CD4-positive, alpha-beta T cell treated with Interleukin-15 for 4 hours (primary cell): ENCODE results near the gene C1R.
A peak's percentile ranks its signal among the peaks of the same experiment; 100 is the strongest.
"Not testable (repeated sequence)": the region's sequence is repeated elsewhere in the genome, so short reads cannot be mapped to it uniquely, and the experiment has no call there.

ENCODE experiments used
- DNase-seq: peaks from one replicate; pipeline ENCODE4 v3.0.0-alpha.2; 2020; ENCODE audit warnings: low spot score

C1R gene

DNA sequence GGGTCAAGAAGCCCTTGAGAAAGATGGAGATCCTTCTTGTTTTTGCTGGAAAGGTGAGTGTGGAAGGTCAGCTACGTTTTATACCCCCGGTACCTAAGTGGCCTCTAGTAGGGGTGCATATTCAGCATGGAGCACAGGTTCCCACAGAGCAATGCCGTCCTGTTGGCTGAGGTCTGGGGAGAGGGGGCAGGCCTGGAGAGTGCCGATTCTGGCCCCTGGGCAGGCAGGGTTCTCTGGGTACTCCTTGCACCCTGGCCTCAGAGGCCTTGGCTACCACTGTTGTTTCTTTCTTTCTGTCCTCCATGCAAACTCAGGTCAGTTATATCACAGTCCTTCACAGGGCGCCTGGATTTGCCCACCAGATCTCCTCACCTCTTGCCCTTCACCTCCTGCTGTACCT is 27.9 kb upstream of the C1R start:
- no peak for DNase-seq

DNA sequence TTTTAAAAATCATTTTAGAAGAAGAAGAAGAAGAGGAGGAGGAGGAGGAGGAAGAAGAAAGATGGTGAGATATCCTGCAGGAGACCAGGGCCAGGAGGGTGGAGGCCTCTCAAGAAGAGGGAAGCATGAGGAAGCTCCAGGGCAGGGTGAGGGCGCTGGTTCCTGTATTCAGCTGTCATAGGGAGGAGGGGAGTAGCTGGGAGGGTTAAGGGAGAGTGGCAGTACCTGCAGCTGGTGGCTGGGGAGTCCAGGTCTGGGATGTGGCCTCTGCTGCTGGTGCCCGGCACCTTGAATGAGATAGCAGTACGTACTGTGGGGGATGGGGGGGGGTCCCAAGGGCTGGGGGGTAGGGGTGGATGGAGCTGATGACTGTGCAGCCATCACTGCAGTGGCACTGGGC is 26.6 kb upstream of the C1R start:
- no peak for DNase-seq

DNA sequence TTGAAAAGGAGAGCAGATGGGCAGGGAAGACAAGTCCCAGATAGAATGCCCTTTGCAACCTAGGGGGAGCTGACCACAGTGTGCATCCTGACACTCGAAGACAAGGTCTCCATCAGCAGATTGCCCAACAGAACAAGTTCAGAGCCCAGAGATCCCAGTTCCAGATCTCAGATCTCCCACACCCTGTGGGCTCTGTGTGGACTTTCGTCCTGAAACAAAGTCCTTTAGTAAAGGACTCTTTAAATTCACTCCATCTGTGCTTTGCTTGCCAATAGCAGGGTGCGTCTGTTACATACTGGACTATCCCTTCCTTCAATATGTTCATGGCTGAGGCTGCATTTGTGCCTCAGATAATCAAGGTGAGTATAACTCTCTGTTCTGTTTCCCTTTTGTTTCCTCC is 25.4 kb upstream of the C1R start:
- DNase-seq, result no peak

DNA sequence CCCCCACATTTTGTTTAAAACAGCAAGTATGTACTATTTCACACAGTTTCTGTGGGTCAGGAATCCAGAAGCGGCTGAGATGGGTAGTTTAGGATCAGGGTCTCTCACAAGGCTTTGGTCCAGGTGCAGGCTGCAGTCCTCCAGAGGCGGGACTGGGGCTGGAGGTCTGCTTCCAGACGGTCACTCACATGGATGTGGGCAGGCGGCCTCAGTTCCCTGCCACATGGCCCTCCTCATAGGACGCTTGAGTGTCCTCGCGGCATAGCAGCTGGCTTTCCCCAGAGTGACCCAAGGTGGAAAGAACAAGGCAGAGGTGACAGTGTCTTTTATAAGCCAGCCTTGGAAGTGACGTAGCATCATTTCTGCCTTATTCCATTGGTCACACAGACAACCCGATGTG is 24.7 kb upstream of the C1R start:
- DNase-seq, result no peak

DNA sequence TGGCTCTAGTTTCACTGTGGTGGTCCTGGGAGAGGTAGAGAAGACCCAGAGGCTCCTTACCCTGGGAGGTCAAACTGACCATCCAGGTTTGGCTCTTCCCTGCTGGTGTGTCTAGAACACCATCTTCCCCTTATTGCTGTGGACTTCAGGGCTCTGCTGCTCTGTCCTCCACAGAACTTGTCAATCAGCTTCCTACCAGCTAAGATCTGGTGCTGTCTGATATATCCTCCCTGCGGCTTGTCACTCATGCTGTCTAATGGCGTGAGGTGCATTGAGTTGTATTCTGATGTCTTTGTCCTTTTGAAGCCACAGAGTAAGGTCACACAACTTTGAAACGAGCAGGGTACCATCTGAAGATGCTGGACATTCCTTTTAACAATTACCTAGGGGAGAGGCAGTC is 24.0 kb upstream of the C1R start:
- DNase-seq, result no peak

DNA sequence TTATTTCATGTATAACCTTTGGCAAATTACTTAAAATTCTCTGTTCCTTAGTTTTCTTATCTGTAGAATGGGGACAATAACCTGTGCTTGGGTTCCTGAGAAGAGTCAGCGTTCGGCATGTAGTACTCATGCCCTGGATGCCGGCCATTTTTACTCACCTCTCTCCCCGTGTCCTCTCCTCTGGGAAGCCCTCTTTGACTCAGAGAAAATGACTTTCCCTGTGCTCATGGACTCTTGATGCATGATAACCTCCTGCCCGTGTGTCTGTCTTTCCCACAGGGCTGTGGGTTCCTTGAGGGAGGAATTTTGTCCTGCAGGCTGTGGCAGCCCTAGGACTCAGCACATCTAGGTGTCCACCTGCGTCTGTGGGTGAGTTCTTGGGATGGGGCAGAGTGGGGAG is 22.6 kb upstream of the C1R start:
- no peak for DNase-seq

DNA sequence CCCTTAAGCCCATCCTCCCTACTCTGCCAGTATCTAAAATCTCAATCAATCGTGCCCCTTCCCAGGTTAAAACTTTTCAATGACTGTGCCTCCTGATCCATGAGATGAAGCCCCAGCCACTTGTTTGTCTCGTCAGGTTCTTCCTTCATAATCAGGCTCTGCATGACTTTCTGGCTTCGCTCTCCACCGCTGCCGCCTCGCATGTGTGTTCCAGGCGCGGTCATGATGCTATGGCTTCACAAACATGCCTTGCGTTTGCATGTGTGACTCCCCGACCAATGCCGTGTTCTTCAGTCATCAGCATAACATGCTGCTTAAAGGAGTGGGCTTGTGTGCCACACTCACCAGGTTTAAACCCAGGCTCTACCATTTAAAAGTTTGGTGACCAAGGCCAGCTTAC is 21.8 kb upstream of the C1R start:
- no peak for DNase-seq

DNA sequence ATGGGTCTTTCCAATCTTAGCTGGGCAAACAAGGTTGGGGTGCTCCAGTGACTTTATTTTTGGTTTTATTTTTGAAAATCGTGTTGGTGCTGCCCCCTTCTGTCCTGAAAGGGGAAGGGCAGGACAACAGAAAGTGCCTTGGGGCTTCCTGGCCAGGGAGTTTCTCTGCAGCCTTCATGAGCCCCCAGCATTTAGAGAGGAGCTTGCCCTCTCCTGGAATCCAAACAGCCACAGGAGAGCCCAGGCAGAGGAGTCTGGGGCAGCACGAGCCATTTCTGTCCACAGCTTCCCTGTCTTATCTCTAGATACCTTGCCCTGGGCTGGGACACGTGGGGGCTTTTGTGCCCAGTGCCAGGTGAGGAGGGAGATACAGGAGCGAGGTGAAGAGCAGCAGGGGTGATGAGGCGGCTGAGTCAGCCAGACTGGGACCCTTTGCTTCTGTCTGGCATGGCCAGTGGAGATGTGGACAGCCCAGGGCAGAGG is 21.2 kb upstream of the C1R start:
- DNase-seq, result peak; percentile 70

DNA sequence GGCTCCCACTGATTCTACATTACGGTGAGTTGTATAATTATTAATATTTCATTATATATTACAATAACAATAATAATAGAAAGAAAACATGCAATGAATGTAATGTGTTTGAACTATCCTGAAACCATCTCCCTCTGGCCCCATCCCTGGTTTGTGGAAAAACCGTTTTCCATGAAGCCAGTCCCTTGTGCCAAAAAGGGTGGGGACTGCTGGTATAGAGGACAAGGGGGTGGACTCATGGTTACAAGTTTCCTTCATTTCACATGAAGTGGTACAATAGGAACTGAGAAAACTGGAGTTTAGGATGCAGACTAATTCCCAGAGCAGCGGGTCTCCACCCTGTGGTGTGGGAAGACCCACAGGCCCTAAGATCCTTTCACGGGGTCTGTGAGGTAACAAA is 19.8 kb upstream of the C1R start:
- DNase-seq, result no peak

DNA sequence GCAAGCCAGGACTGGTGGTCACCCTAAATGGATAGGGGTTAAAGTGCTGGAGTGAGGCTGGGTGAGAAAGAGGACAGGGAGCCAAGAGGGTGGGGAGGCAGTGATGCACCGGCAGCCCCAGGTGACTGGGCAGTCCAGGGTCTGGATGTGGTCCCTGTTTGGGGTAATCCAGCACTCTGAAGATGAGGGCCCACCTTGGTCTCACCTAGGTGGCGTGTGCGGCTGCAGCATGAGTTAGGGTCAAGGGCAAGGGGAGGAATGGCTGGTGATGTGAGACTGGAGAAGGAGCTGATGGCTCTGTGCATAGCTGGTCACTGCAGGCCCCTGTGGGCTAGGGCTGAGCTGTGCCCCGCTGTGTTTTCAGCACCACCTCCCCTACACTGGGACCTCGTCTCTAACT is 18.4 kb upstream of the C1R start:
- DNase-seq, result no peak

DNA sequence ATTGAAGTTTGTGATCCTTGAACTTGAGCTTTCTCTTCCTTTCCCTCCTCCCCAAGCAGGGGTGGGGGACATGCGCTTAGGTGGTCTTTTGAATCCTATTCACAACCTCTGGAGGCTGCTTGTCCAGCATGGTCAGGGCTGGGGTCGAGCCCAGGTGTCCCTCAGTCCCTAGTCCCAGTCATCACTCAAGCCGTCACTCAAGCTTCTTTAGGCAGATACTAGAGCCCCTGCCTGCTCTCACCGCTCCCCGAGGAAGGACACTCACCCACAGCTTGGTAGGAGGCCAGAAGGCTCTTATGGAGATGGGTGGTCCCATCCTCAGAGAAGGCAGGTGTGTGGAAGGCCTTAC is 17.3 kb upstream of the C1R start:
- DNase-seq, result no peak

DNA sequence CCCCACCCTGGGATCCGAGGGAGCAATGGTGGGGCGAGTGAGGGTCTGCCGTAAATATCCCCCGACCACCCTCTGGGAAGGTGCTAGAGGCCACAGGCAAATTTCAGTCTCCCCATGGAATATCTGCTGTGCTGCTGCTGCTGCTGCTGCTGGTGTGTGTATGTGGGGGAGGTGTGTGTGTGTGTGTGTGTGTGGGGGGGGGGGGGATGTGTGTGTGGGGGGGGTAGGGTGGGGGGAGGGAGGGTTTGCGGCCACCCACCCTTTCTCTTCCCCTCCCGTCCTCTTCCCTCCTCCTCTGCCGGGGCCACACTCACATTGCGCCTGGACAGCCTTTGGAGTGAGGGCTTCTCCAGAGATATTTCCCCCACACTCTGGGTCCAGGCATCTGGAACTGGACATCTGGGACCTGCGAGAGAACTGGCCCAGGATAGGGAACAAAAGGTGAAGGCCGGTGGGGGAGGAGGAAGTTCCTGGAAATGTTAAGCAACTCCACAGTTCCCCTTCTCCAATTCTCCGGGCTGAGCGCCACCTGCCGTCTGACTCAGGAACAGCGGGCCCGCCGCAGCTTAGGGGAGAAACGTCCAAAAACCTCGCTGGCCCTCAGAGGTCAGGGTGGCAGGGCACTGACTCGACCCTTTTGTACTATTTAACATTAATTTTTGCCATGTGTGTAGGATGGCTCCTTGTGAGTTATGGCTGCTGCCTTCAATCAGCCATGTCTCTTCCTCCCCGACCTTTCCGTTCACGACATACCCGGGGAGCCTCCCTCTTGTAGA is 16.7 kb upstream of the C1R start, which contains the start of gene C1RL:
Gene C1RL, minus strand, starts transcription at position 419 of the 776 bp plus-strand sequence. Its CDS starts 34 bp downstream, at position 385.
- peak; percentile 81 for DNase-seq

DNA sequence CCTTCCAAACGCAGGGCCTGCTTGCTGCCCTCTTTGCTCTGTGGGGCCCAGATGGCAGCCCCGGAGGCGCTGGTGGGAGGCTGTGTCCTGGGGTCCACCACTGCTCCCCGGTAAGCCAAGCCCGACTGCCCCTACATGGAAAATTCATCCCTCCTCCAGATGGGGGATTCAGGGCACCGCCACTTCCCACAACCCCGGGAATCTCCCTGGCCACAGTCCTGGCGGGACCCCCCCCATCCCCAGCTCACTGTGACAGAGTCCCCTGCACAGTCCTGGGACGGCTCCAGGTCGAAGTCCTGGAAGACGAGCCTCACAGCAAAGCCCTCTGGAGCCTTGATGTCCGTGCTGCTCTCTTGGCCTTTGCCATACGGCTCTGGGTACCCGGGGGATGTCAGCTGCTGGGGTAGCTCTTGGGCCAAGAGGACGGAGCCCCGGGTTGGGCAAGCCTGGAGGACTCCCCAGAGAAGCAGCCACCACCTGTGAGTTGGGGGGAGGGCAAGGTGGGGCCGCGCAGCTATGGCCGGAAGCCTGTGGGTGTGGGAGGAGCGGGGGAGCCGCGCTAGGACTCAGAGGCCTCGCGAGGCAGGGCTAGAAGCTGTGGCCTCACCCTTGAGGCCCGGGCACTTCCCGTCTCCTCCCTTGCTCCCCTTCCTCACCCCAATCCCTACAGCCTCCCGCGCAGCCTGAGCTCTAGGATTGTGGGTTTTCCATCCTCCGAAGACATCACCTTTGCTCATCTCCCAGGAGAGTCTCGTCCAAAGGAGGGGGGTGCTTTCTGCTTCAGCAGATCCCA is 16.0 kb upstream of the C1R start:
- peak; percentile 75 for DNase-seq

DNA sequence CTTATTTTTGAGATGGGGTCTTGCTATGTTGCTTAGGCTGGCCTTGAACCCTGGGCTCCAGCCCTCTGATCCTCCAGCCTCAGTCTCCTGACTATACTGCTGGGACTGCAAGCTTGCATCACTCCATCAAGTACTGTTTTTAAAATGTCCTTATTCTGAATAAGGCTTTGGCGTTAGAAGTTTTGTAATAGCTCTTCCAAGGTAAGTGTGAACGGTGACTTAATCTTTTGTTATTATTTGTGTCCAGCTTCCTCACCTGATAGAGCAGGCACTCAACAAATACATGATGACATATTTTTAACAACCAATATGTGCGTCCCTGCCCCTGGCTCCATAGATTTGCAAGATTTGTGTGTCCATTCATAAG is 15.4 kb upstream of the C1R start:
- no peak for DNase-seq

DNA sequence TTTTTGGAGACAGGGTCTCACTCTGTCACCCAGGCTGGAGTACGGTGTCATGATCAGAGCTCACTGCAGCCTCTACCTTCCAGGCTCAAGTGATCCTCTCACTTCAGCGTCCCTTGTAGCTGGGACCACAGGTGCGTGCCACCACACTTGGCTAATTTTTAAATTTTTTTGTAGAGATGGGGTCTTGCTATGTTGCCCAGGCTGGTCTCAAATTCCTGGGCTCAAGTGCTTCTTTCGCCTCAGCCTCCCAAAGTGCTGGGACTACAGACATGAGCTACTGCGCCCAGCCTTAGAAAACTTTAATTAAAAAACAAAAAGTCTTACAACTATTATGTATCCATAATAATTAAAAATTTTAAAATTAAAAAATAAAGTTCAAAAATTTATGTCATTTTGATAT is 14.9 kb upstream of the C1R start:
- not testable (repeated sequence) for DNase-seq

DNA sequence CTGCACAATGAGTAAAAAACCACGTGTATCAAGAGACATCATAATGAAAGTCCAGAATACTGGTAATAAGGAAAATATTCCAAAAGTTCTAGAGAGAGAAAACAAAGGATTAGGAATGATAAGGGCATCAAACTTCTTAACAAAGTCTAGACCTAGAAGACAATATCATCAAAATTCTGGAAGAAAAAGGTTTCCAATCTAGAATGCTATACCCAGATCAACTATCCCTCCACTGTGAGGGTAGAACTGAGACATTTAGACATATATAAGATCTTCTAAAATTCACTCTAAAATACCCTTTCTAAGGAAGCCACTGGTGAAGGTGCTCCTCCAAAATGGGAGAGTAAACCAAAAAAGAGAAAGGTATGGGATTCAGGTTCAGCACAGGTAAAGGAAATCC is 13.8 kb upstream of the C1R start:
- no peak for DNase-seq

DNA sequence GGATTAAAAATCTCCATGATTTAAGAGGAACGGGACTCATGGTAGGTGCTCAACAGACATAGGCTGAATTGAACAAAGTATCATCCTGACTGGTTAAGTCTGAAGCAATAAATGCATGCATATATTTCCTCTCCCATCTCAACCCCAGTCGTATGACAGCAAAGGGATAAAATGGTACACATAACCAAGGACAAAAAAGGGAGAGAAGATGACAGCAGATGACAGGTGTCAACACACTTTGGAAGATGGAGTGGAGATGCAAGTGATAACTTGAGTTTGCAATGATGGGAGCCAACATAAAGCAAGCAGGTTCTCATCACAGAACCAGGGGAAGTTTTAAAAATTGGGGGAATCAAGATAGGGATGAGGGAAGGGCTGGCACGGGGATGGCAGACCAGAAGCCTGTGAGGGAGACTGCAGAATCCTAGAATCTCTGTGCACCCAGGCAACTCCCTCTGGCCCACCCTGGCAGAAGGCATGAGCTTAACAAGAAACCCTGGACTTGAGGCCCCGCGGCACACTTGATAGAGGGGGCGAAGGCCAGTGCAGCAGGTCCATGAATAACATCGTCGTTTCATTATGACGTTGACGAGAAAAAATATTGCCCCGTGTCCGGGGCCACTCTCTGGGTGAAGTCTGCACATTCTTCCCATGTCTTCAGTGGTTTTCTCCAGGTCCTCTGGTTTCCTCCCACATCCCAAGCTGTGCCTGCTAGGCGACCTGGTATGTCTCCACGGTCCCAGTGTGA is 11.8 kb upstream of the C1R start:
- DNase-seq, result no peak

DNA sequence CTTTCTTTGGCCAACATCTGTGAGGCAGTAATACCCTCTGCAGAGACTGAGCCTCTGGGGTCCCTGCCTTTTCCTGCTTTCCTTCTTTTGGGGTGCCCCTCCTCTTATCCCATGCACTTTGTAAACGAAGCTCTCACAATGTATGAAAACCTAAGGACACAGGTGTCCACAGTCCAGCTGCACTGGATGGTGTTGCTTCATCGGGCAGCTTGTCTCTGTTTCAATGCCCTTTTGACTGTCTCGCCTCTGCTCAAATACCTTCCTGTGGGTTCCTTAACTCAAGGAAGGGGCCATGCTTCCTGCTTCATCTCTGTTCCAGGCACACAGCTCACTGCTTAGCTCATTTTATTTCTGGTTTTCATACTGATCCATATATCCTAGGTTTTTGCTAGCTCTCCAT is 10.3 kb upstream of the C1R start:
- DNase-seq, result no peak

DNA sequence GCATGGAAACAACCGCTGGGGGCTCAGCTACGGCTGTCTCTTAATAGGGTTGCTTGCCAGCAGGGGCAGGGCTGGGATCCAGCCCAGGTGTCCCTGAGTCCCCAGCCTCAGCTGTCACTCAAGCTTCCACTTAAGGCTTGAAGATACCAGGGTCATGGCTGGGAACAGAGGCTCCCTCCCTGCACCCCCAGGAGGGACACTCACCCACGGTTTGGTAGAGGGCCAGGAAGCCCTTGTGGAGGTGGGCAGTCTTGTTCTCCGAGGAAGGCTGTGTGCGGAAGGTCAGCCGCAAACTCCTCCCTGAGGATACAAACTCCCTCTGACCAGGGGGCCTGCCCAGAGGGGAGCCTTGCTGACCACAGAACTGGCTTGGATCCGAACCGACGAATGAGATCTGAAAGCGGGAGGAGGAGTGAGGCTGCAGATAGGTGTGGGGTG is 9.5 kb upstream of the C1R start:
- DNase-seq, result no peak

DNA sequence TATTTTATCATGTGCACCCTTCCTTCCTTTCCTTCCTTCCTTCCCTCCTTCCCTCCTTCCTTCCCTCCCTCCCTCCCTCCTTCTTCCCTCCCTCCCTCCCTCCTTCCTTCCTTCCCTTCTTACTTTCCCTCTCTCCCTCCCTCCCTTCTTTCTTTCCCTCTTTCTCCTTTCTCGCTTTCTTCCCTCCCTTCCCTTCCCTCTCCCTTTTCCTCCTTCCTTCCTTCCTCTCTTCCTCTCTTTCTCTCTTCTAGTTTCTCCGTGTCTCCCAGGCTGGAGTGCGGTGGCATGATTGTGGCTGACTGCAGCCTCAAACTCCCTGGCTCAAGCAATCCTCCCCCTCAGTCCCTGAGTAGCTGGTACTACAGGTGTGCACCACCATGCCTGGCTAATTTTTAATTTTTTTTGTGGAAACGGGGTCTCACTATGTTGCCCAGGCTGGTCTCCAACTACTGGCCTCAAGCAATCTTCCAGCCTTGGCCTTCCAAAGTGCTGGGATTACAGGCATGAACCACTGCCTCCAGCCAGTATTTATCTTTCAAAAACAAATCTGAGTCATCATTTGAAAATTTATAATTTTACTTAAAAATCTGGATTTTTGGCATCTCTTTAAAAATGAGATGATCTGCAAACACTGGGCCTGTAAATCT is 8.9 kb upstream of the C1R start:
- DNase-seq, result no peak

DNA sequence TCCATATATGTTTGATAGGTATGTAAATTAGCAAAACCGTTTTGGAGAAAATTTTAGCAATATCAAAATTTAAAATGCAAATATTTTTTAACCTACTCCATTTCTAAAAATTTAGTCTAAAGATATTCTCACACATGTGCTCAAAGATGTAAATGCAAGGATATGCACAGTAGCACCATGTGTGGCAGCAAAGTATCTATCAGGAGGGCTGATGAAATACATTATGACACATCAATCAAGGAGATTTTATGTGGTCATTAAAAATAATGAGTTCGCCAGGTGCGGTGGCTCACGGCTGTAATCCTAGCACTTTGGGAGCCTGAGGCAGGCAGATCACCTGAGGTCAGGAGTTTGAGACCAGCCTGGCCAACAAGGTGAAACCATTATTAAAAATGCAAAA is 8.0 kb upstream of the C1R start:
- no peak for DNase-seq

DNA sequence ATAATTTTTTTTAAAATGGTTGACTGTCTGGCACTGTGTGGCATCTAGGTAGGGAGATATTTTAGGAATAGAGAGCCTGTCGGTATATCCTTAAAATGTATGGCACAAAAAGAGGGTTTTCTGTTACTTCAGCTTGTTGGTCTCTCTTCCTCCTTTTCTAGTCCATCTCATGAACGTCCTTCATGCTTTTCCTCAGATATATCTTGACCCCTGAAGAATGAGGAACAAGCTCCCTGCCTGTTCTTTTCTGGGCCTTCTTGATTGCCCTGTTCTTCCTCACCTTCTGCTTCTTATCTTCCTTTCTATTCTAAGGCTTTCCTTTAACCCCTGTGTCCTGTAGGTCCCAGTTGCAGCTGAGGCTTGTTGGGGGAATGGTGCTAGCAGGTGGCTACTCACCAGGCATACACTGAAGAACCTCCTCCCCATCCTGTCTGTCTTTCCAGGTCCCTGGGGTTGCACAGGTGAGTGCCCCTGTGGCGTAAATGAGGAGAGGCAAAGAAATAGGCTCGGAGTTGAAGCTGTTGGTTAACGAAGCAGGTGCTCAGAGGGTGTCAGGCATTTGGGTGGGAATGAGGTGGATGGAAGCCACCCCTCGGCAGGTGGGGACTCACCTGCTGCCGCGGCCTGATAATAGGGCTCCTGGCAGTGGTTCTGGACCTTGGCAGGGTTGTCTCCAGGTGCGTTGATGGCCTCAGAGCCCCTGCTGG is 7.2 kb upstream of the C1R start:
- no peak for DNase-seq
